ENCODE results near the gene DALRD3. TPM values are rescaled to one million over a fixed set of nuclear protein-coding genes. Genes with fewer than 3 reads are reported as not detected.

The DALRD3 gene, protein sequence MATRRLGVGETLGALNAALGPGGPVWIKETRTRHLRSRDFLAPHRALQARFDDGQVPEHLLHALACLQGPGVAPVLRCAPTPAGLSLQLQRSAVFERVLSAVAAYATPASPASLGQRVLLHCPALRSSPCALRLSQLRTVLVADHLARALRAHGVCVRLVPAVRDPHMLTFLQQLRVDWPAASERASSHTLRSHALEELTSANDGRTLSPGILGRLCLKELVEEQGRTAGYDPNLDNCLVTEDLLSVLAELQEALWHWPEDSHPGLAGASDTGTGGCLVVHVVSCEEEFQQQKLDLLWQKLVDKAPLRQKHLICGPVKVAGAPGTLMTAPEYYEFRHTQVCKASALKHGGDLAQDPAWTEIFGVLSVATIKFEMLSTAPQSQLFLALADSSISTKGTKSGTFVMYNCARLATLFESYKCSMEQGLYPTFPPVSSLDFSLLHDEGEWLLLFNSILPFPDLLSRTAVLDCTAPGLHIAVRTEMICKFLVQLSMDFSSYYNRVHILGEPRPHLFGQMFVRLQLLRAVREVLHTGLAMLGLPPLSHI
- 37.2 TPM for polyA plus RNA-seq (2013, experiment 1 of 4)
- polyA plus RNA-seq (2013, experiment 2 of 4), result 41.1 TPM
- polyA plus RNA-seq (2013, experiment 3 of 4), result 38.4 TPM
- 49.5 TPM for polyA plus RNA-seq (2013, experiment 4 of 4)

DNA sequence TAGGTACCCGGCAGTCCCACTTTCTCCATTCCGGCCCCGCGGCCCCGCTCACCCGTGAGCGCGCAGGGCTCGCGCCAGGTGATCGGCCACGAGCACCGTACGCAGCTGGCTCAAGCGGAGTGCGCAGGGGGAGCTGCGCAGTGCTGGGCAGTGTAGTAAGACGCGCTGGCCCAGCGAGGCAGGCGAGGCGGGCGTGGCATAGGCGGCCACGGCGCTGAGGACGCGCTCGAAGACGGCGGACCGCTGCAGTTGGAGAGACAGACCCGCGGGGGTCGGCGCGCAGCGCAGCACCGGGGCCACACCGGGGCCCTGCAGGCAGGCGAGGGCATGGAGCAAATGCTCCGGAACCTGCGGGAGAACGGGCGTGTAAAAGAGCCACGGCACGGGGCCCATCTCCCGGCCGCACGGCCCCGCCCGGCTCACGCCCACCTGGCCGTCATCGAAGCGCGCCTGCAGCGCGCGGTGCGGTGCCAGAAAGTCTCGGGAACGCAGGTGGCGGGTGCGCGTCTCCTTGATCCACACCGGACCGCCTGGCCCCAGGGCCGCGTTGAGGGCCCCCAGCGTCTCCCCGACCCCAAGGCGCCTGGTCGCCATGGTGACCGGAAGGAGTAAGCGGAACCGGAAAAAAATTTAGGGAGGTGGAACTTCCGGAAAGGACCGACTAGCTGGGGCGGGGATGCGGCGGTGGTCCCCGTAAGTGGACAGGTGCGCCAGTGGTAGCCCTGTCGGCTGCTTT, at the start of gene DALRD3:
DALRD3 (minus strand) TSS at position 610 of the 736 bp plus-strand sequence; CDS start at position 594, 16 bp downstream.
- H3K27ac ChIP-seq (ENCODE audit: insufficient read depth, low read depth, low read length, poor library complexity, severe bottlenecking), result peak within 1 kb of the TSS; percentile 50
- 1% methylated on average over 85 of the region's 85 CpGs for WGBS, 2 experiments
- peak within 1 kb of the TSS; percentile 90 for H3K4me3 ChIP-seq (ENCODE audit: insufficient read depth, low read depth, low read length)
- H3K4me1 ChIP-seq (ENCODE audit: control insufficient read depth, insufficient read depth, low read length), result peaks cover 14% of the 10 kb centered on the region
- H3K36me3 ChIP-seq (ENCODE audit: control insufficient read depth, insufficient read depth, low read length), result peaks cover 33% of the 10 kb centered on the region
- no peaks in the 10 kb centered on the region for H3K27me3 ChIP-seq (ENCODE audit: control insufficient read depth, insufficient read depth, low read length, poor library complexity, severe bottlenecking)
- H3K9me3 ChIP-seq (ENCODE audit: control insufficient read depth, low read length), result no peaks in the 10 kb centered on the region

DNA sequence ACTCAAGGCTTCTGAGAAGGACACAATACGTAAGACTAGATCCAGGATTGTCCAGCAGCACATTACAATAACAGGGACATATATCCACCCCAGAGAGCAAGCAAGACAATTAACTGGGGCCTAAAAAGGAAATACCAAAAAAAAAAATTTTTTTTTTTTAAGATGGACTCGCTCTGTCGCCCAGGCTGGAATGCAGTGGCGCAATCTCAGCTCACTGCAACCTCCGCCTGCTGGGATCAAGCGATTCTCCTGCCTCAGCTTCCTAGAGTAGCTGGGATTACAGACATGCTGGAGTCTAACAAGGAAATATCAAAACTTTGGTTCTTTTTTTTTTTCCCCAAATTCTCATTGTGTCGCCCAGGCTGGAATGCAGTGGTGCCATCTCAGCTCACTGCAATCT, 39.6 kb upstream of the DALRD3 start:
- Histone ChIP-seq H3K27ac (ENCODE audit: insufficient read depth, low read depth, low read length, poor library complexity, severe bottlenecking) (no peak overlapping the region), H3K36me3 (ENCODE audit: control insufficient read depth, insufficient read depth, low read length) (peaks cover 35% of the 10 kb centered on the region), H3K9me3 (ENCODE audit: control insufficient read depth, low read length) (no peaks in the 10 kb centered on the region), H3K4me3 (ENCODE audit: insufficient read depth, low read depth, low read length) (no peak overlapping the region), H3K27me3 (ENCODE audit: control insufficient read depth, insufficient read depth, low read length, poor library complexity, severe bottlenecking) (no peaks in the 10 kb centered on the region), H3K4me1 (ENCODE audit: control insufficient read depth, insufficient read depth, low read length) (no peaks in the 10 kb centered on the region)
- 94 to 96% methylated on average over 7 of the region's 7 CpGs for WGBS, 2 experiments

DNA sequence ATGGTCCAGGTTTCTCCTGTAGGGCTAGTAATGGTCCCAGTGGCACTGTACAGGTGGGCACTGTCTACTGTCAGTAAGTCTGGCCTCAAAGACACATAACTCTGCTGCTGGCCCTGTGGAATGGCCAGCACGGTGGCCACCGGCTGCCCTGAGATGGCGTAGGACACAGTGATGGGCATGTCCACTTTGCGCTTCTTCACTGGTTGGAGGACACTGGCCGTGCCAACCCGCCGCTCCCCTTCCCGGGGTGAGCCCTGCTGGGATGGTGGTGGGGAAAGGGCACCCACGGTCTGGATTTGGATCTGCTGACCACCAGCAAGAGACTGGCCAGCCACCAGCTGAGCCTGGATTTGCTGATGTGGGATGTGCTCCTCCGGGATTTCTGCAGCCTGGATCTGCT, 38.9 kb upstream of the DALRD3 start:
- 96 to 98% methylated on average over 10 of the region's 10 CpGs for WGBS, 2 experiments
- Histone ChIP-seq H3K4me1 (ENCODE audit: control insufficient read depth, insufficient read depth, low read length) (no peaks in the 10 kb centered on the region), H3K27ac (ENCODE audit: insufficient read depth, low read depth, low read length, poor library complexity, severe bottlenecking) (no peak overlapping the region), H3K9me3 (ENCODE audit: control insufficient read depth, low read length) (no peaks in the 10 kb centered on the region), H3K27me3 (ENCODE audit: control insufficient read depth, insufficient read depth, low read length, poor library complexity, severe bottlenecking) (no peaks in the 10 kb centered on the region), H3K36me3 (ENCODE audit: control insufficient read depth, insufficient read depth, low read length) (peaks cover 35% of the 10 kb centered on the region), H3K4me3 (ENCODE audit: insufficient read depth, low read depth, low read length) (no peak overlapping the region)

DNA sequence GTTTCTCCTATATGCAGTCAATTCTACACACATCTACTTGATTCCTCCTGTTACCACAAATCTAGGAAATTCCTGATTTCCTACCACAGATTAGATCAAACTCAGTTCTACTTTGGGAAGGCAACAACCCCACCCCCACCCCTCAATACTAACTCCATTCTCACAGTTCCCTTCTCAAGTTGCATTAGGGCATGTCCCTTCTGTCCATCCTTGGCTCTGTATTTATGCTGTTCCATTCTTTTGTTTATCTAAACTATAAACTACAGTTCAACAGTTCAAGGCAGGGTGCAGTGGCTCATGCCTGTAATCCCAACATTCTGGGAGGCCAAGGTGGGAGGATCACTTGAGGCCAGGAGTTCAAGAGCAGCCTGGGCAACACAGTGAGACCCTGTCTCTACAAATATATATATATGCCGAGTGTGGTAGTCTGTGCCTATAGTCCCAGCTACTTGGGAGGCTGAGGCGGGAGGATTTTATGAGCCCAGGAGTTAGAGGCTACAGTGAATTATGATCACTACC, 36.0 kb upstream of the DALRD3 start:
- Histone ChIP-seq H3K9me3 (ENCODE audit: control insufficient read depth, low read length) (no peaks in the 10 kb centered on the region), H3K4me1 (ENCODE audit: control insufficient read depth, insufficient read depth, low read length) (no peaks in the 10 kb centered on the region), H3K4me3 (ENCODE audit: insufficient read depth, low read depth, low read length) (no peak overlapping the region), H3K27ac (ENCODE audit: insufficient read depth, low read depth, low read length, poor library complexity, severe bottlenecking) (no peak overlapping the region), H3K36me3 (ENCODE audit: control insufficient read depth, insufficient read depth, low read length) (peaks cover 49% of the 10 kb centered on the region), H3K27me3 (ENCODE audit: control insufficient read depth, insufficient read depth, low read length, poor library complexity, severe bottlenecking) (no peaks in the 10 kb centered on the region)
- WGBS, 2 experiments, result 89 to 92% methylated on average over 2 of the region's 2 CpGs

DNA sequence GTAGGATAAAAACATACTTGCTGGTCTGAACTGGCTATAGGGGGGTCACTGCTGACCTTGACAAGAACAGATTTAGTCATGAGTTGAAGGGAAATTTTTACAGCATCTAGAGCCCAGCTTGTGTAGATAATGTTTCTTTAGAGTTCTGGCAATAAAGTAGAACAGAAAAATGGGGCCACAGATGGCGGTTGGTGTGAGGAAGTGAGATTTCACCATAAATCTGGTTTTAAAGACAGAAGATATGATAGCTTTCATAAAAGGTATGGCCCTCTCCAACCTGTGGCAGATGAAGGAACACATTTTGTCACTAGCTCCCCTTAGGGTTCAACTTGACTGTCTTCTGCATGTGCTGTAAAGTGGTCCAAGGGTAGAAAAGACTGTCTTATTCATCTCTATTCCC, 35.2 kb upstream of the DALRD3 start:
- H3K27me3 ChIP-seq (ENCODE audit: control insufficient read depth, insufficient read depth, low read length, poor library complexity, severe bottlenecking), result no peaks in the 10 kb centered on the region
- no peak overlapping the region for H3K4me3 ChIP-seq (ENCODE audit: insufficient read depth, low read depth, low read length)
- H3K9me3 ChIP-seq (ENCODE audit: control insufficient read depth, low read length), result no peaks in the 10 kb centered on the region
- H3K36me3 ChIP-seq (ENCODE audit: control insufficient read depth, insufficient read depth, low read length), result peaks cover 49% of the 10 kb centered on the region
- H3K27ac ChIP-seq (ENCODE audit: insufficient read depth, low read depth, low read length, poor library complexity, severe bottlenecking), result no peak overlapping the region
- no peaks in the 10 kb centered on the region for H3K4me1 ChIP-seq (ENCODE audit: control insufficient read depth, insufficient read depth, low read length)
- 95 to 100% methylated on average over 1 of the region's 1 CpG for WGBS, 2 experiments

DNA sequence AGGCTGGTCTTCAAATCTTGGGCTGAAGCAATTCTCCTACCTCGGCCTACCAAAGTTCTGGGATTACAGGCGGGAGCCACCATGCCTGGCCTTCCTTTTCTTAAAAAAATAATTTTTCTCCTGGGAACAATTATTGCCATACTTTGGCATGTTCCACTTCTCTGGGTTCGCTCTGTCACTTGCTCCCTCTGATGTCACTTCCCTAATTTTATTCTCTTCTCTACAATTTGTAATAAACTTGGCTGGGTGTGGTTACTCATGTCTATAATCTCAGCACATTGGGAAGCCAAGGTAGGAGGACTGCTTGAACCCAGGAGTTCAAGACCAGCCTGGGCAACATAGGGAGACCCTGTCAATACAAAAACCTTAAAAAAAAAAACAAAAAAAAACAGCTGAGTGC, 16.9 kb upstream of the DALRD3 start:
- 97% methylated on average over 3 of the region's 3 CpGs for WGBS, 2 experiments
- H3K9me3 ChIP-seq (ENCODE audit: control insufficient read depth, low read length), result no peaks in the 10 kb centered on the region
- H3K27me3 ChIP-seq (ENCODE audit: control insufficient read depth, insufficient read depth, low read length, poor library complexity, severe bottlenecking), result no peaks in the 10 kb centered on the region
- no peak overlapping the region for H3K4me3 ChIP-seq (ENCODE audit: insufficient read depth, low read depth, low read length)
- H3K4me1 ChIP-seq (ENCODE audit: control insufficient read depth, insufficient read depth, low read length), result no peaks in the 10 kb centered on the region
- no peak overlapping the region for H3K27ac ChIP-seq (ENCODE audit: insufficient read depth, low read depth, low read length, poor library complexity, severe bottlenecking)
- H3K36me3 ChIP-seq (ENCODE audit: control insufficient read depth, insufficient read depth, low read length), result peaks cover 37% of the 10 kb centered on the region

DNA sequence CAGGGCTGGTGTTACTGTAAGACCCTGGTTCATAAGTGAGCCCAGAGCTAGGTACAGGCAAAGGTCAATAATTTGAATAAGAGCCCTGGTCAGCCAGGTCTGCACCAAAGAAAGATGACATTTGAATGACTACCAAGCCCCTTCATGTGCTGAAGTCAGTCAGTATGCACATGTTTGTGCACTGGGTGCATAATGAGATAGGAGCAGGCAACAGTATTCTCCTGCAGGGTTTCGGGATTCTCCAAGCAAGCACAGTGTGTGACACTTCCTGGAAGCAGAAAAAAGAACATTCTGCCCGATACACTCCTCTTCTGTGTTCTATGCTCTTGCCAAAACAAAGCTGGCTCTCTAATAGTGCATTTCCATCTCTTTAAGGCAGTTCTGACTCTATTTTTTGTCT, 16.3 kb upstream of the DALRD3 start:
- Histone ChIP-seq H3K27ac (ENCODE audit: insufficient read depth, low read depth, low read length, poor library complexity, severe bottlenecking) (no peak overlapping the region), H3K4me3 (ENCODE audit: insufficient read depth, low read depth, low read length) (no peak overlapping the region), H3K36me3 (ENCODE audit: control insufficient read depth, insufficient read depth, low read length) (peaks cover 35% of the 10 kb centered on the region), H3K4me1 (ENCODE audit: control insufficient read depth, insufficient read depth, low read length) (no peaks in the 10 kb centered on the region), H3K9me3 (ENCODE audit: control insufficient read depth, low read length) (no peaks in the 10 kb centered on the region), H3K27me3 (ENCODE audit: control insufficient read depth, insufficient read depth, low read length, poor library complexity, severe bottlenecking) (no peaks in the 10 kb centered on the region)
- WGBS, 2 experiments, result 92 to 96% methylated on average over 2 of the region's 2 CpGs

DNA sequence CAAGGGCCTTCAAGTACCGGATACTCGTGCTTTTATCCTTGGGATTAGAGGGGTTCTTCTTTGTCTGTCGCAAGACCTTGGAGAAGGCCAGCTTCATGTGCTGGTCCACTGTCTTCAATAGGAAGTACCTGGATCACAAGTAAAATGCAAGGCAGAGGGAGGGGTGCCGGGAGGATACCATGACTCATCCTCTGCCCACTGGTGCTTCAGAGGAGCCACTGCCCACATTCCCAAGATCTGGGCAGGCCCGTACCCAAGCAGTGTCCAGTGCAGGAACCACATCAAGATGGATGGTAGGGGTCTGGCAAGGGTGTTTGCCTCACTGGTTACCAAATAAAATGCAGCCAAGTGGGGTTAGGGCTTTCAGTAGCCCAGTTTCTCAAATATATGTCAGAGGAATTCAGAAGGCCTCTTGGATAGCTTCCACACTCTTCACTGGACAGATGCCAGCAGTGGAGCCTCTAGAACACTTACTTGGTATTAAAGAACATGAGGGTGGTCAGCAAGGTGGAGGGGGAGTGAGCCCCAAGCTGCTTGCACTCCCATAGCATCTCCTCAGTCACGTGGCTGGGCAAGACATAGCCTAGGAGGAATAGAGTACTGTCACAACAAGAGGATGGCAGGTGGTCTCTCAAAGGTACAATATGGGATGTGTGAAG, 14.4 kb upstream of the DALRD3 start:
- Histone ChIP-seq H3K36me3 (ENCODE audit: control insufficient read depth, insufficient read depth, low read length) (peaks cover 35% of the 10 kb centered on the region), H3K9me3 (ENCODE audit: control insufficient read depth, low read length) (no peaks in the 10 kb centered on the region), H3K4me3 (ENCODE audit: insufficient read depth, low read depth, low read length) (no peak overlapping the region), H3K27me3 (ENCODE audit: control insufficient read depth, insufficient read depth, low read length, poor library complexity, severe bottlenecking) (no peaks in the 10 kb centered on the region), H3K4me1 (ENCODE audit: control insufficient read depth, insufficient read depth, low read length) (peaks cover 9% of the 10 kb centered on the region), H3K27ac (ENCODE audit: insufficient read depth, low read depth, low read length, poor library complexity, severe bottlenecking) (no peak overlapping the region)
- WGBS, 2 experiments, result 97 to 99% methylated on average over 6 of the region's 6 CpGs

DNA sequence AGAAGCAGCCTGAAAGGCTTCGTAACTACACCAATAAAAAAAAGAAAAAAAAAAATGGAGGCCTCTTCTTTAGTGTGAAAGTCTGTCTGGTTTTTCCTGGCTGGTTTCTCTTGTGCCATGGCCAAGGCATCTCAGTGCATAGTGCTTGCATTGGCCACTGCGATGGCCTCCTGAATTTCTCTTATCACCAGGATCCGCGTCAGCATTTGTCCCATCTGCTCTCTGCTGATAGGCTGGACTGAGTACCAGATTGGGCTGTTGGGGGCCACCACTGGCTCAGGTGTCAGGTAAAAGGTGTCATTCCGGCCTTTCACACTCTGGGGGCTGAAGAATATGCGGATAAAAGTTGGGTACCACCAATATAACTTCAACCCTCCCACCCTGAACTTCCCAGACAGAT, 11.9 kb upstream of the DALRD3 start:
- H3K27me3 ChIP-seq (ENCODE audit: control insufficient read depth, insufficient read depth, low read length, poor library complexity, severe bottlenecking), result no peaks in the 10 kb centered on the region
- H3K9me3 ChIP-seq (ENCODE audit: control insufficient read depth, low read length), result no peaks in the 10 kb centered on the region
- peaks cover 9% of the 10 kb centered on the region for H3K4me1 ChIP-seq (ENCODE audit: control insufficient read depth, insufficient read depth, low read length)
- no peak overlapping the region for H3K27ac ChIP-seq (ENCODE audit: insufficient read depth, low read depth, low read length, poor library complexity, severe bottlenecking)
- H3K36me3 ChIP-seq (ENCODE audit: control insufficient read depth, insufficient read depth, low read length), result peaks cover 49% of the 10 kb centered on the region
- 93 to 98% methylated on average over 6 of the region's 6 CpGs for WGBS, 2 experiments
- no peak overlapping the region for H3K4me3 ChIP-seq (ENCODE audit: insufficient read depth, low read depth, low read length)
